Astrocyte of the hippocampus (primary cell): ENCODE data around the gene HAUS5.
"Not testable (repeated sequence)": the region's sequence is repeated elsewhere in the genome, so short reads cannot be mapped to it uniquely, and the experiment has no call there.

ENCODE experiments used
- DNase-seq: peaks from one replicate; pipeline ENCODE4 v3.0.0; 2011; ENCODE audit warnings: low read depth, low spot score

The HAUS5 gene

GRCh38 chr19:35642798-35643254 is 30.3 kb downstream of the HAUS5 start:
- no peak for DNase-seq

DNA sequence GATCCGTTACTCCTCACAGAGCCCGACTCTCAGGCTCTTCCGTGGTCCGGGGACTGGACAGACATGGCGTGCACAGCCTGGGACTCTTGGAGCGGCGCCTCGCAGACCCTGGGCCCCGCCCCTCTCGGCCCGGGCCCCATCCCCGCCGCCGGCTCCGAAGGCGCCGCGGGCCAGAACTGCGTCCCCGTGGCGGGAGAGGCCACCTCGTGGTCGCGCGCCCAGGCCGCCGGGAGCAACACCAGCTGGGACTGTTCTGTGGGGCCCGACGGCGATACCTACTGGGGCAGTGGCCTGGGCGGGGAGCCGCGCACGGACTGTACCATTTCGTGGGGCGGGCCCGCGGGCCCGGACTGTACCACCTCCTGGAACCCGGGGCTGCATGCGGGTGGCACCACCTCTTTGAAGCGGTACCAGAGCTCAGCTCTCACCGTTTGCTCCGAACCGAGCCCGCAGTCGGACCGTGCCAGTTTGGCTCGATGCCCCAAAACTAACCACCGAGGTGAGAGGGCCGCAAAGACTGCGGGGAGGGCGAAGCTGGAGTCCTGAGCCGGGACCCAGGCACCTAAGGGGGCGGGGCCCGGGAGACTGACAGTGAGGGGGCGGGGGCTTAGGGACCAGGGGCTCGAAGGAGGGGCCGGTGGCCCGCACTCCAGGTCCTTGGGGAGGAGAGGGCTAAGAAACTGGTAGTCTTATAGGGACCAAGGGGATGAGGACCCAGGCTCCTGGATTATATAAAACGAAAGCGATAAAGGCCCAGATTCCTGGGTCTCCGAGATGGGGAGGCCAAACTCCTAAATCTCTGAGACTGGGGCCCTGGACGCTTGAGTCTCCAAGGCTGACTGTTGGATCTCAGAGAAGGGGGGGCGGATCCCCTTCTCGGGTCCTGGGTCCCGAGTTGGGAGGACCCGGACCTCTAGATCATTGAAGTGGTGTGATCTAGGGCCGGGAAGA is 31.0 kb downstream of the HAUS5 start:
- DNase-seq, result peak; percentile 90

GRCh38 chr19:35644206-35644986 is 31.9 kb downstream of the HAUS5 start:
- peak; percentile 96 for DNase-seq

- peak; percentile 73 for DNase-seq
These were observed 32.6 kb downstream of the HAUS5 start for GRCh38 chr19:35644987-35645679.

- no peak for DNase-seq
These were observed 33.4 kb downstream of the HAUS5 start for GRCh38 chr19:35645680-35646511.

DNA sequence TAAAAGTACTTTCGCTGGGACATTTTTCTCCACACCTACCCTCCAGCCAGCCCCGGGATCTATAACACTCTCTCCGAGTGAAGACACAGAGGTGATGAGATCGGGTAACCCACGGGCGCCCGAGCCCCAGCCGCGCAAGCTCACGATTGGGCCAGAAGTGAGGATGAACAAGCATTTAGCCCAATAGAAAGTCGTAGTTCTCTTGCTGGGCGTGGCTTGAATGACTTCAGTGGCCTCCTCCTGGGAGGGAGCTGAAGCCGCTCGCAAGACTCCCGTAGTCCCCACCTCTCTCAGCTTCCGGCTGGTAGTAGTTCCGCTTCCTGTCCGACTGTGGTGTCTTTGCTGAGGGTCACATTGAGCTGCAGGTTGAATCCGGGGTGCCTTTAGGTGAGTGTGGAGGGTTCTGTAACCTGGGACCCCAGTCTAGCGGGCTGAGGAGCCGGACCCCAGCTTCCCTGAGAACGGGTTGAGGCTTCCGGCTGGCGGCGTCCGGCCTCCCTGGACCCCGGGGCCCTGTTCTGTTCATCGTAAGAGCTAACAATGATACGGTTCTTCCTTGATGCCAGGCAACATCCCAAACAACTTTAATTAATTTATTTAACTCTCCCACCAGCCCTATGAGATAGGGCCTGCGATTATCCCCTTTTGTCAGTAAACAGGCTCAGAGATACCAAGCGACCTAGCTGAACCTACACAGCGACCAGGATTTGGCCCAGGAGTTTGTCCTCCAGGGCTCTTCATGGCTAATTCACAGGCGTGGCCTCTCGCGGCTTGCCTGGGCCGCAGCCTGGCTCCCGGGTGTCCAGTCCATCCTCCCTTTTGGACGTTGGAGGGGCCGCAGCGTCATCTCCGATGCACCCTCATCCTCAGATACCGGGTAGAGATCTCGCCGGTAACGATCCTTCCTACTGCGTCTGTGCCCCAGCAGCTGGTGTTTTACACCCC is 35.8 kb downstream of the HAUS5 start, which contains the start of gene COX6B1:
TSS of gene COX6B1 (plus strand) at position 307 of the 945 bp plus-strand sequence. CDS start 2,921 bp downstream, outside the sequence.
- DNase-seq, result peak; percentile 98

- DNase-seq, result no peak
These were observed 38.0 kb downstream of the HAUS5 start for GRCh38 chr19:35650581-35650980.

GRCh38 chr19:35654828-35655227 is 42.3 kb downstream of the HAUS5 start:
- not testable (repeated sequence) for DNase-seq

DNA sequence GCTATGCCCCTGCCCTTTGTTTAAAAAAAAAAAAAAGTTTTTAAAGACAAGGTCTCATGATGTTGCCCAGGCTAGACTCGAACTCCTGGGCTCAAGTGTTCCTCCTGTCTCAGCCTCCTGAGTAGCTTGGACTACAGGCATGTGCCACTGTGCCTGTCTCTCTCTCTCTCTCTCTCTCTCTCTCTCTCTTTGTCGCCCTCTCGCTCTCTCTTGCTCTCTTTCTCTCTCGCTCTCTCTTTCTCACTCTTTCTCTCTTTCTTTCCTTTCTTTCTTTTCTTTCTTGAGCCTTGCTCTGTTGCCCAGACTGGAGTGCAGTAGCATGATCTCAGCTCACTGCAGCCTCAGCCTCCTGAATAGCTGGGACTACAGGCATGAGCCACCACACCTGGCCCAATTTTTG is 43.1 kb downstream of the HAUS5 start:
- no peak for DNase-seq

- DNase-seq, result no peak
These were observed 44.2 kb downstream of the HAUS5 start for GRCh38 chr19:35656700-35657099.

DNA sequence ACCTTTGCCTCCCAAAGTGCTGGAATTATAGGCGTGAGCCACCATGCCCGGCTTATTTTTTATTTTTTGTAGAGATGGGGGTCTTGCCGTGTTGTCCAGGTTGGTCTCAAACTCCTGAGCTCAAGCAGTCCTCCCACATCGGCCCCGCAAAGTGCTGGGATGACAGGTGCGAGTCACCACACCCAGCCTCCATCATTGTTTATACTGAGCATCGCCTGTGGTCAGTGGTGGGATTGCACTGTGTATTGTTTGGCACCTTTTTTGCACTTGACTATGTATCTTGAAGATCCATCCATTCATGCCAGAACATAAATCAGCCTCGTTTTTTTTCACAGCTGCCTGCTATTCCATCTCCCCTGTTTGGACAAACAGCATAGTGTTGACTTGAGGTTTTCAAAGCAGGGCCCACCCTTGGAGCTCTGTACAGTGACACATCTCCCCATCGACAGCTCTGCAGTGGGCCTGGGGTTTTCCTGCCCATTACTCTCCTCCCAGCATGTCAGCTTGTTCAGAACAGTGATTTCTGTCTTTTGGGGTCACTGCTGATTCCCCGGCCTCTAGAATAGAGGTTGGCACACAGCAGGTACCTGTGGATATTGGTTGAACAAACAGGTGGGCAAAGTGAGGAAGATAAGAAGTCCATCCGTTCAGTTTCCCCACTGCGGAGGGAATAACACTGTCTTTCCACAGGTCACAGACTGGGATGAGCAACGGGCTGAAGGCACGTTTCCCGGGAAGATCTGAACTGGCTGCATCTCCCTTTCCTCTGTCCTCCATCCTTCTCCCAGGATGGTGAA is 45.6 kb downstream of the HAUS5 start:
- no peak for DNase-seq

DNA sequence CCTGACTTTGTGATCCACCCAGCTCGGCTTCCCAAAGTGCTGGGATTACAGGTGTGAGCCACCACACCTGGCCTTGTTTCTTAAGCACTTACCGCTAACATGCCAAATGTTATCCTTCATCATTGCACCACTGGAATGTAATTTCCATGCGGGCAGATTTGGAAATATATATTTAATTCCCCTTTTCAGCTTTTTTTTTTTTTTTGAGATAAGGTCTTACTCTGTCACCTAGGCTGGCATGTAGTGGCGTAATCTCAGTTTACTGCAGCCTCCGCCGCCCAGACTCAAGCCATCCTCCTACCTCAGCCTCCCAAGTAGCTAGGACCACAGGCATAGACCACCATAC is 49.4 kb downstream of the HAUS5 start:
- no peak for DNase-seq

DNA sequence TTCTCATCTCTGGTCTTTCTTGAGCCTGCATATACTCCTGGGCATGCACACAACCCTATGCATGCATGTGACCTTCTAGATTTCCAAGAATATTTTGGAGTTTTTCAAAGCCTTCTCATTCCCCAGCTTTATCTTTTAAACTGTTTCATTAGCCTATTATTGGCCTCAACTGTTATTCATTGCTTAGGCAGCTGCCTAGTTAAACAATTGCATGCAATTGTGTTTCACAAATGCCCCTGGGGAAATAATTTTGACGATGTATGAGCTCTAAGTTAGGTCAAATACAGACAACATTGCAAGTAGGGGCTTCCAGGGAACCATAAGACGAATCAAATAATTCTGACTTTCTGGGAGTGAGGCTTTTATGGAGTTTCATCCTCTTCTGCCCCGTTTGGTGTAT is 51.4 kb downstream of the HAUS5 start:
- DNase-seq, result no peak

GRCh38 chr19:35665157-35665556 is 52.6 kb downstream of the HAUS5 start:
- no peak for DNase-seq

- DNase-seq, result no peak
These were observed 53.1 kb downstream of the HAUS5 start for GRCh38 chr19:35665604-35666003.

- DNase-seq, result no peak
These were observed 53.8 kb downstream of the HAUS5 start, which contains the start of gene UPK1A for GRCh38 chr19:35666251-35666913. Gene UPK1A (plus strand): TSS chr19:35666517. CDS start chr19:35666813, 296 bp downstream.

DNA sequence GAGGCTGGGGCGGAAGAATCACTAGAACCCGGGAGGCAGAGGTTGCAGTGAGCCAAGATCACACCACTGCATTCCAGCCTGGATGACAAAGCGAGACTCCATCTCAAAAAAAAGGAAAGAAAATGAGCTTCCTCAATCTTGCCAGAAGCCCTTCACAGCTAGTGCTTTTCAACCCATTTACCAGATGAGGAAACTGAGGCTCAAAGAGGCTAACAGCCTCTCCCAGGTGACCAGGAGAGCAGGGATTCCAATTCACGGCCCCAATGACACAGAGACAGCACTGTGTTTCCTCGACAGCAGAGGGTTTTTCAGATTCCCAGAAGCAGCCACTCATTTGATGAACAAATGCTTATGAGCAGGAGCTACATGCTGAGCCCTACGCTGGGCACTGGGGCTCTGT is 57.0 kb downstream of the HAUS5 start:
- DNase-seq, result no peak

- DNase-seq, result no peak
These were observed 57.4 kb downstream of the HAUS5 start for GRCh38 chr19:35669974-35670373.
